ENCODE data around the gene SPACA9.

The SPACA9 gene

GRCh38 chr9:132863096-132863495 lies 15.6 kb upstream of the SPACA9 start:
- Histone ChIP-seq H3K27ac (ENCODE audit: low read depth, low read length) (no peak overlapping the region), H3K4me3 (ENCODE audit: low read depth, low read length) (no peak overlapping the region), H3K4me1 (ENCODE audit: control insufficient read depth, insufficient read depth, low read length, unreplicated experiment) (peaks cover 2% of the 10 kb centered on the region), H3K27me3 (ENCODE audit: insufficient read depth, low read length) (no peaks in the 10 kb centered on the region; the same call in 1 of the 2 replicates), H3K79me2 (ENCODE audit: control insufficient read depth, insufficient read depth, low read length, unreplicated experiment) (no peaks in the 10 kb centered on the region), H3K36me3 (ENCODE audit: insufficient read depth, low read length) (no peaks in the 10 kb centered on the region), H2AFZ (ENCODE audit: low read length, unreplicated experiment) (no peak overlapping the region)

GRCh38 chr9:132864277-132864676 lies 14.4 kb upstream of the SPACA9 start:
- Histone ChIP-seq H3K79me2 (ENCODE audit: control insufficient read depth, insufficient read depth, low read length, unreplicated experiment) (no peaks in the 10 kb centered on the region), H3K4me1 (ENCODE audit: control insufficient read depth, insufficient read depth, low read length, unreplicated experiment) (no peaks in the 10 kb centered on the region), H2AFZ (ENCODE audit: low read length, unreplicated experiment) (no peak overlapping the region), H3K36me3 (ENCODE audit: insufficient read depth, low read length) (no peaks in the 10 kb centered on the region), H3K27ac (ENCODE audit: low read depth, low read length) (no peak overlapping the region), H3K27me3 (ENCODE audit: insufficient read depth, low read length) (no peaks in the 10 kb centered on the region), H3K4me3 (ENCODE audit: low read depth, low read length) (no peak overlapping the region)

- no peak overlapping the region for H3K4me3 ChIP-seq (ENCODE audit: low read depth, low read length)
- H3K4me1 ChIP-seq (ENCODE audit: control insufficient read depth, insufficient read depth, low read length, unreplicated experiment), result no peaks in the 10 kb centered on the region
- H3K27ac ChIP-seq (ENCODE audit: low read depth, low read length), result no peak overlapping the region
- no peak overlapping the region for H2AFZ ChIP-seq (ENCODE audit: low read length, unreplicated experiment)
- no peaks in the 10 kb centered on the region for H3K27me3 ChIP-seq (ENCODE audit: insufficient read depth, low read length)
- no peaks in the 10 kb centered on the region for H3K79me2 ChIP-seq (ENCODE audit: control insufficient read depth, insufficient read depth, low read length, unreplicated experiment)
- no peaks in the 10 kb centered on the region for H3K36me3 ChIP-seq (ENCODE audit: insufficient read depth, low read length)
Observed at GRCh38 chr9:132864691-132865090, 14.0 kb upstream of the SPACA9 start.

GRCh38 chr9:132866898-132867297 lies 11.8 kb upstream of the SPACA9 start:
- Histone ChIP-seq H2AFZ (ENCODE audit: low read length, unreplicated experiment) (no peak overlapping the region), H3K4me3 (ENCODE audit: low read depth, low read length) (no peak overlapping the region), H3K4me1 (ENCODE audit: control insufficient read depth, insufficient read depth, low read length, unreplicated experiment) (peaks cover 3% of the 10 kb centered on the region), H3K27me3 (ENCODE audit: insufficient read depth, low read length) (no peaks in the 10 kb centered on the region), H3K79me2 (ENCODE audit: control insufficient read depth, insufficient read depth, low read length, unreplicated experiment) (no peaks in the 10 kb centered on the region), H3K36me3 (ENCODE audit: insufficient read depth, low read length) (no peaks in the 10 kb centered on the region), H3K27ac (ENCODE audit: low read depth, low read length) (no peak overlapping the region)

- Histone ChIP-seq H3K27ac (ENCODE audit: low read depth, low read length) (no peak overlapping the region), H3K36me3 (ENCODE audit: insufficient read depth, low read length) (no peaks in the 10 kb centered on the region), H2AFZ (ENCODE audit: low read length, unreplicated experiment) (no peak overlapping the region), H3K4me1 (ENCODE audit: control insufficient read depth, insufficient read depth, low read length, unreplicated experiment) (peaks cover 3% of the 10 kb centered on the region), H3K4me3 (ENCODE audit: low read depth, low read length) (no peak overlapping the region), H3K27me3 (ENCODE audit: insufficient read depth, low read length) (no peaks in the 10 kb centered on the region), H3K79me2 (ENCODE audit: control insufficient read depth, insufficient read depth, low read length, unreplicated experiment) (no peaks in the 10 kb centered on the region)
Observed at GRCh38 chr9:132869266-132869665, 9.4 kb upstream of the SPACA9 start.

GRCh38 chr9:132873403-132873802 lies 5.3 kb upstream of the SPACA9 start:
- no peak overlapping the region for H2AFZ ChIP-seq (ENCODE audit: low read length, unreplicated experiment)
- no peaks in the 10 kb centered on the region for H3K27me3 ChIP-seq (ENCODE audit: insufficient read depth, low read length)
- H3K27ac ChIP-seq (ENCODE audit: low read depth, low read length), result no peak overlapping the region
- no peaks in the 10 kb centered on the region for H3K79me2 ChIP-seq (ENCODE audit: control insufficient read depth, insufficient read depth, low read length, unreplicated experiment)
- H3K4me1 ChIP-seq (ENCODE audit: control insufficient read depth, insufficient read depth, low read length, unreplicated experiment), result peaks cover 3% of the 10 kb centered on the region
- no peak overlapping the region for H3K4me3 ChIP-seq (ENCODE audit: low read depth, low read length)
- no peaks in the 10 kb centered on the region for H3K36me3 ChIP-seq (ENCODE audit: insufficient read depth, low read length)

GRCh38 chr9:132875159-132875558 lies 3.5 kb upstream of the SPACA9 start:
- Histone ChIP-seq H3K4me3 (ENCODE audit: low read depth, low read length) (no peak overlapping the region), H2AFZ (ENCODE audit: low read length, unreplicated experiment) (no peak overlapping the region), H3K27me3 (ENCODE audit: insufficient read depth, low read length) (no peaks in the 10 kb centered on the region), H3K79me2 (ENCODE audit: control insufficient read depth, insufficient read depth, low read length, unreplicated experiment) (no peaks in the 10 kb centered on the region), H3K36me3 (ENCODE audit: insufficient read depth, low read length) (no peaks in the 10 kb centered on the region), H3K27ac (ENCODE audit: low read depth, low read length) (no peak overlapping the region), H3K4me1 (ENCODE audit: control insufficient read depth, insufficient read depth, low read length, unreplicated experiment) (peaks cover 3% of the 10 kb centered on the region)

GRCh38 chr9:132876849-132877248 lies 1.8 kb upstream of the SPACA9 start:
- Histone ChIP-seq H3K27ac (ENCODE audit: low read depth, low read length) (no peak overlapping the region), H3K36me3 (ENCODE audit: insufficient read depth, low read length) (no peaks in the 10 kb centered on the region), H3K4me1 (ENCODE audit: control insufficient read depth, insufficient read depth, low read length, unreplicated experiment) (peaks cover 2% of the 10 kb centered on the region), H3K79me2 (ENCODE audit: control insufficient read depth, insufficient read depth, low read length, unreplicated experiment) (no peaks in the 10 kb centered on the region), H3K27me3 (ENCODE audit: insufficient read depth, low read length) (no peaks in the 10 kb centered on the region), H3K4me3 (ENCODE audit: low read depth, low read length) (no peak overlapping the region; the same call in 1 of the 2 replicates), H2AFZ (ENCODE audit: low read length, unreplicated experiment) (no peak overlapping the region)

- Histone ChIP-seq H3K27me3 (ENCODE audit: insufficient read depth, low read length) (no peaks in the 10 kb centered on the region), H3K79me2 (ENCODE audit: control insufficient read depth, insufficient read depth, low read length, unreplicated experiment) (no peaks in the 10 kb centered on the region), H3K36me3 (ENCODE audit: insufficient read depth, low read length) (no peaks in the 10 kb centered on the region), H3K27ac (ENCODE audit: low read depth, low read length) (no peak overlapping the region), H2AFZ (ENCODE audit: low read length, unreplicated experiment) (peak overlapping the region; percentile 84), H3K4me3 (ENCODE audit: low read depth, low read length) (peak overlapping the region; percentile 92), H3K4me1 (ENCODE audit: control insufficient read depth, insufficient read depth, low read length, unreplicated experiment) (peaks cover 3% of the 10 kb centered on the region)
Observed at GRCh38 chr9:132877458-132877823, 1.3 kb upstream of the SPACA9 start.

GRCh38 chr9:132877824-132878694 lies 639 bp upstream of the SPACA9 start, which contains the start of gene AK8:
TSS of gene AK8 (minus strand) at chr9:132878284. CDS start at chr9:132878255, 29 bp downstream.
- Histone ChIP-seq H2AFZ (ENCODE audit: low read length, unreplicated experiment) (peak within 1 kb of the TSS; percentile 98), H3K4me3 (ENCODE audit: low read depth, low read length) (peak within 1 kb of the TSS; percentile 92), H3K4me1 (ENCODE audit: control insufficient read depth, insufficient read depth, low read length, unreplicated experiment) (peaks cover 3% of the 10 kb centered on the region), H3K27me3 (ENCODE audit: insufficient read depth, low read length) (no peaks in the 10 kb centered on the region), H3K79me2 (ENCODE audit: control insufficient read depth, insufficient read depth, low read length, unreplicated experiment) (no peaks in the 10 kb centered on the region), H3K27ac (ENCODE audit: low read depth, low read length) (peak within 1 kb of the TSS; percentile 67; the same call in 1 of the 2 replicates), H3K36me3 (ENCODE audit: insufficient read depth, low read length) (no peaks in the 10 kb centered on the region)

Data from ACC112 (cell line).